WI38 (cell line): Measurements from ENCODE around the gene FAM184B.

Source experiments
- H3K4me3 ChIP-seq: 2 replicates; pipeline ENCODE4 v1.5.1; 2011; ENCODE audit warnings: low read depth, mild to moderate bottlenecking, control low read depth, low read length
- CTCF ChIP-seq: IDR thresholded peaks from 2 replicates; pipeline ENCODE4 v1.5.1; 2012; ENCODE audit warnings: low read depth, mild to moderate bottlenecking, control low read depth, low read length

FAM184B gene

GRCh38 chr4:17708992-17709762, 72.2 kb downstream of the FAM184B start:
- TF ChIP-seq CTCF, result no peak
- H3K4me3 ChIP-seq, result no peak overlapping the region

DNA sequence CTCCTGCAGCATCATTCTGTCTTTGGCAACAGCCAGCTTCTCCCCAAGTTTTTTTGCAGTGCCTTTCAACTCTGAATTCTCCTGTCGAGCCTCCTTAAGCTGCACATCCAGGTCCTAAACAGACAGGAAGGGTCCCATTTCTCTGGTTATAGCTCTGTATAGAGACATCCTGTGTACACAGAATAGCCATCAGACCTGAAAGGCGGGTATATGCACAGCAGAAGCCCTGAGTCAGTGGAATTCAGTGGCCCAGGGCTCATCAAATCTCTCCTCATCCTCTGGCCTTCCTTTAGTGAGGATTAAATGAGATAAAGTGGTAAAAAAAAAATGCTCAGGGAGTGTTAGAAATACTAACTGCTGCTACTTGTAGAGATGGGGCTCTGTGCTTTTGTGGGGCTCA, 73.8 kb downstream of the FAM184B start:
- no peak overlapping the region for H3K4me3 ChIP-seq
- no peak for TF ChIP-seq CTCF

- H3K4me3 ChIP-seq, result no peak overlapping the region
- TF ChIP-seq CTCF, result no peak
Observed at GRCh38 chr4:17705107-17705506, 76.3 kb downstream of the FAM184B start.

DNA sequence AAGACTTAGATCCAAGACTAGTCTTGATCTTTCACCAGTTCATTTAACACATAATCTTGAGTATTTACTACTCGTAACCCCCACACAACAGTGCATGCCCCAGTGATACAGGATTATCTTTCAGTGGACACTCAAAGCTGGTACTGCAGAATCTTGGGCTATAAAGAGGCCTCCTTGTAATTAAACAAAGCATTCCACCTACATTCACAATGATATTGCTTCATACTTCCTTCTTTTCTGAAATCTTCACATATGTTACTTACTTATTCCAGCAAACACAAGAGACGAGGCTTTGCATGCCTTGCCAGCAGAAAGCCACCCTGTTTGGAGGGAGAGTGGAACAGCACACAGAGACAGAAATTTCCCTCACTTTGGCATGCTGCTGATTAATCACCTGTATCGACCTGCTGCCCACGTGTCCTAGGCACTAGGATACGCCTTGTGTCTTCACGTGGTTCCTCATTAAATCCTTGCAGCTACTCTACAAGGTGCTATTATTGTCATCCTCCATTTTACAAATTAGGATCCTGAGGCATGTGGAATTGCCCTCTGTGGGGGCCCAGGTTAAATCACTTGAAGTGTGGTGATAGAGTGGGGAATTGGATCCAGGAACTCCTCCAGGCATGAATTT, 77.3 kb downstream of the FAM184B start:
- H3K4me3 ChIP-seq, result no peak overlapping the region
- no peak for TF ChIP-seq CTCF

- H3K4me3 ChIP-seq, result no peak overlapping the region
- no peak for TF ChIP-seq CTCF
Observed at GRCh38 chr4:17702641-17703040, 78.8 kb downstream of the FAM184B start.

GRCh38 chr4:17701882-17702281, 79.5 kb downstream of the FAM184B start:
- no peak overlapping the region for H3K4me3 ChIP-seq
- no peak for TF ChIP-seq CTCF

- TF ChIP-seq CTCF, result no peak
- H3K4me3 ChIP-seq, result no peak overlapping the region
Observed at GRCh38 chr4:17701138-17701839, 80.1 kb downstream of the FAM184B start.
